HepG2 (cell line): ENCODE measurements around the gene RHCE. TPM values are rescaled to one million over a fixed set of nuclear protein-coding genes. Genes with fewer than 3 reads are reported as not detected.

ENCODE experiments used
- ETV5 ChIP-seq: IDR thresholded peaks from 2 replicates; pipeline ENCODE4 v1.6.1; 2018; ENCODE audit warnings: missing biosample characterization, missing genetic modification reagents, inconsistent platforms, borderline replicate concordance
- TFDP1 ChIP-seq: IDR thresholded peaks from 2 replicates; pipeline ENCODE4 v1.6.1; 2016; ENCODE audit warnings: missing compliant biosample characterization, missing genetic modification reagents, borderline replicate concordance
- ZBED4 ChIP-seq: sonication (generic); formaldehyde crosslinking; IDR thresholded peaks from 2 replicates; pipeline ENCODE4 v1.4.0; 2020; ENCODE audit warnings: missing genetic modification reagents, borderline replicate concordance
- ZMYM4 ChIP-seq: sonication (generic); formaldehyde crosslinking; IDR thresholded peaks from 2 replicates; pipeline ENCODE4 v1.8.1; 2023; ENCODE audit warnings: mild to moderate bottlenecking, missing genetic modification reagents
- polyA plus RNA-seq, 8 experiments: library from polyadenylated mRNA; depleted of rRNA in 3 of 8; stranded (reverse) in 7 of 8; unstranded in 1 of 8; fragments of >200 nt; fragmentation: Illumina TruSeq in 4 of 8; extraction: Trizol in 4 of 8; gene quantifications; 2 replicates each; pipeline versions ENCODE4 v1.2.1 to v1.2.3, GENCODE V29; 2011 to 2016; ENCODE audit warnings: low read depth in 4 of 8, missing spikeins in 1 of 8, mixed read lengths in 1 of 8; ENCODE audit not compliant: insufficient read depth in 1 of 8
- total RNA-seq, 5 experiments: library from RNA; depleted of rRNA; stranded (reverse); fragments of >200 nt; fragmentation: Illumina TruSeq; extraction: Trizol; gene quantifications; 2 replicates each; pipeline ENCODE4 v1.2.3, GENCODE V29; 2016; ENCODE audit warnings: low read depth in 1 of 5
- TF ChIP-seq, protein P1 (sequence below): sonication (generic); formaldehyde crosslinking; IDR thresholded peaks from 2 replicates; pipeline ENCODE4 v1.5.1; 2020; ENCODE audit warnings: missing genetic modification reagents, mild to moderate bottlenecking, borderline replicate concordance

RHCE gene
- total and polyA plus RNA-seq, 2 of the 13 experiments (the other 11 are each of a cell fraction or from before 2014, with no cell fraction given) = 0.30 TPM; not detected in 1

GRCh38 chr1:25338188-25338981 lies 82.2 kb downstream of the RHCE start, which contains the start of gene TMEM50A (continued):
- TF ChIP-seq ZBED4 (CRISPR knock-in tag) (peak; percentile 56; the same call in 1 of the 2 replicates), ETV5 (peak; percentile 15; the same call in 1 of the 2 replicates), TFDP1 (CRISPR knock-in tag) (no peak), ZMYM4 (CRISPR knock-in tag) (peak; percentile 56)
- TF ChIP-seq, protein P1, sequence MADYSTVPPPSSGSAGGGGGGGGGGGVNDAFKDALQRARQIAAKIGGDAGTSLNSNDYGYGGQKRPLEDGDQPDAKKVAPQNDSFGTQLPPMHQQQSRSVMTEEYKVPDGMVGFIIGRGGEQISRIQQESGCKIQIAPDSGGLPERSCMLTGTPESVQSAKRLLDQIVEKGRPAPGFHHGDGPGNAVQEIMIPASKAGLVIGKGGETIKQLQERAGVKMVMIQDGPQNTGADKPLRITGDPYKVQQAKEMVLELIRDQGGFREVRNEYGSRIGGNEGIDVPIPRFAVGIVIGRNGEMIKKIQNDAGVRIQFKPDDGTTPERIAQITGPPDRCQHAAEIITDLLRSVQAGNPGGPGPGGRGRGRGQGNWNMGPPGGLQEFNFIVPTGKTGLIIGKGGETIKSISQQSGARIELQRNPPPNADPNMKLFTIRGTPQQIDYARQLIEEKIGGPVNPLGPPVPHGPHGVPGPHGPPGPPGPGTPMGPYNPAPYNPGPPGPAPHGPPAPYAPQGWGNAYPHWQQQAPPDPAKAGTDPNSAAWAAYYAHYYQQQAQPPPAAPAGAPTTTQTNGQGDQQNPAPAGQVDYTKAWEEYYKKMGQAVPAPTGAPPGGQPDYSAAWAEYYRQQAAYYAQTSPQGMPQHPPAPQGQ (CRISPR knock-in tag) = no peak
